Right forelimb (tissue), 1 donor: ENCODE results near the gene GNPTG.
A peak's percentile ranks its signal among the peaks of the same experiment; 100 is the strongest.
"Not testable (repeated sequence)": the region's sequence is repeated elsewhere in the genome, so short reads cannot be mapped to it uniquely, and the experiment has no call there.

Experiments
- DNase-seq: peaks from one replicate; pipeline ENCODE4 v3.0.0-alpha.2; 2018

GNPTG gene

DNA sequence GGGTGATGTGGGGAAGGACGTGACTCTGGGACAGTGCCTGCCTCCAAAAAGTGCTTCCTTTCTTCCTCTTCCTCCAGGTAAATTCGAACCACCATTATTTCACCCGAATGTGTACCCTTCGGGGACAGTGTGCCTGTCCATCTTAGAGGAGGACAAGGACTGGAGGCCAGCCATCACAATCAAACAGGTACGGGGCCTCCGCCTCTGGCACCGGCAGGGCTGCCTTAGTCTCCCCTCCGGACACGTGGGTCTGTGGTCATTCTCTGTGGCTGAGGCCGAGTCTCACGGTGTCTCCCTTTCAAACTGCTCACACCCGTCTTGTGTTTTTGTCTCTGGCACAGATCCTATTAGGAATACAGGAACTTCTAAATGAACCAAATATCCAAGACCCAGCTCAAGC is 31.6 kb upstream of the GNPTG start:
- DNase-seq, result no peak

DNA sequence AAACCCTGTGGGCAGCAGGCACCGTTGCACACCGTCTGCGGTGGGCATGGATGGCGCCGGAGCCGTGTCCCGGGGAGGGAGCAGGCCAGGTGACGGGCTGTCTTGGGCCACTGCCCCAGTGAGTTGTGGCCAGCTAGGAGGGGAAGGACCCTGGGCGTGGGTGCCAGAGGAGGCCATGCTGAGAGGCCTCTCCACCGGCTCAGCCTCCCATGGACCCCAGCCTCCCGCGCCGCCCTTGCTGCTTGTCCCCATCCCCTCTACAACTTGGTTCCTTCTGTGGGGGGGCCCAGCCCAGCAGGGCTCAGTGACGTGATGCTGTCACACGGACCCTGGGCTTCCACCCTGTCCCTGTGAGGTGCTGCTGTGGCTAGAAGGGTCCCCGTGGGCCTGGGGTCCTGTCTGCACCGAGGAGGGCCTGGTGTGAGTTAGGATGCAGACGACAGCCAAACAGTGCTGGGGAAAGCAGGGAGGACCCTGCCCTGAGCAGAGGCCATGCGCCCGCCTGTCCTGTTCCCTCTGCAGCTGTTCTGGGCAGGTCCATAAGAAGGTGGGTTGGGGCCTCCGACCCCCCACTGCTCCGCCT is 31.0 kb upstream of the GNPTG start:
- DNase-seq, result no peak

DNA sequence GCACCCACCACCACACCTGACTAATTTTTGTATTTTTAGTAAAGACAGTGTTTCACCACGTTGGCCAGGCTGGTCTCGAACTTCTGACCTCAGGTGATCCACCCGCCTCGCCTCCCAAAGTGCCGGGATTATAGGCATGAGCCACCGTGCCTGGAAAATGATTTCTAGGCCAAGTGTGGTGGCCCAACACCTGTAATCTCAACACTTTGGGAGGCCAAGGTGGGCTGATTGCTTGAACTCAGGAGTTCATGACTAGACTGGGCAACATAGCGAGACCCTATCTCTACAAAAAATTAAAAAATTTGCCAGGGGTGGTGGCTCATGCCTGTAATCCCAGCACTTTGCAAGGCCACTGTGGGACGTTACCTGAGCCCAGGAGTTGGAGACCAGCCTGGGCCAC is 29.3 kb upstream of the GNPTG start:
- no peak for DNase-seq

DNA sequence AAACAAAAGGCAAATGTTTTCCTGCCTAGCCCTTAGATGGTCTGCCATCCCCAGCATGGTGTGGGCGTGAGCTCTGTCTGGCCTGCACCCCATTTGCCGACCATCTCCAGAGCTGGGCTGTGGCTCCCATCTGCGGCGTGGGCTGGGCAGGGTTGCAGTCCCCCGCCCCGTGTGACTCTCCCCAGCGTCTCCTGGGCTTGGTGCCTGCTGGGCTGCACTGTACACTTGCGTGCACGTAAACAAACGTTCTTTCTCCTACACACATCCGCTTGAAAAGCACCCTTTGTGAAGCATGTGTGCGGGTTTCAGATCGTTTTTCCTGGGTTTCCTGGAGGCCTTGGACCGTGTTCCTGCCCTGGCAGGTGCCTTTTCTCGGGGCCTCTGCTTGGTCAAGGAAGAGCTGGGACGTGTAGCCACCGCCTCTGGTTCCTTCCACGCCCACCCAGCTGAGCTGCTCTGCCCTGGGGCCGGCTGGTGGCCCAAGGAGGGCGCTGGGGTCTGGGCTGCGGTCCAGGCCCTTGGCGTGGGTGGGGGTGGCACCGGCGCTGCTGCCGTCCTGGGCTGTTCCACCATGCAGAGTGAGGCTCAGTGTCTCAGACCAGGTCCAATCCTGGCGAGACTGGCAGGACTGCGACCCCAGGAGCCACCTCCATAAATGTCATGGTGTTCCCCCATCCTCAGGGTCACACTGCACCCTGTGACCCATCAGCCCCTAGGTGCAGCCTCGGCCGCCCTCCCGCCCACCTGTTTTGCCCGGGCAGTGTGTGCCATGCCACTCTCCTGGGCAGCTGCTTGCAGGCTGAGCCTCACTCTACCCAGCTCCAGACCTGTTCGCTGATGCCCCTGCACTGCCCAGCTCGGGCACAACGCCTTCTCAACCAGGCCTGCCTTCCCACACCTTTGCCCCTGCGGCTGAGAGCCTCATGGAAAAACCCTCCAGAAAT is 28.2 kb upstream of the GNPTG start:
- no peak for DNase-seq

DNA sequence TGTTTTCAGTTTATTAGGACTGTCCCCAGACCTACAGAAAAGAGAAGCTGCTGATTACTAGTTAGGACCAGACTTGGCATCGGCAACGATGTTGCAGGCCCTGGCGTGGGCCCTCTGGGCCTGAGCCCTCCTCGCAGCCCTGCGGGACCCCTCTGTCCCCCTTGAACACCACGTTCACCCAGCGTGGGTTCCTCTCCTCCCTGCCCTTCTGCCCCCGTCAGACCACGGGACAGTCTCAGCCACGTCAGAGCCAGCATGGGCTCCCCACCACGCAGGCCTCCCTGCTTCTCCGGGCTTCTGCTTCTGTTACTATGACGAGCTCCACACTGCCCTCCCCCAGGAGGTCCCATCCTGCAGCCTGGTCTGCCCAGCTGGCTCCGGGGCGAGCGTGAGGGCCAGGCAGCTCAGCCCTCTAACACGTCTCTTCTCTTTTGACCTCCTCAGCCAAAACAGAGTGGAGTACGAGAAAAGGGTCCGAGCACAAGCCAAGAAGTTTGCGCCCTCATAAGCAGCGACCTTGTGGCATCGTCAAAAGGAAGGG is 27.4 kb upstream of the GNPTG start:
- no peak for DNase-seq

DNA sequence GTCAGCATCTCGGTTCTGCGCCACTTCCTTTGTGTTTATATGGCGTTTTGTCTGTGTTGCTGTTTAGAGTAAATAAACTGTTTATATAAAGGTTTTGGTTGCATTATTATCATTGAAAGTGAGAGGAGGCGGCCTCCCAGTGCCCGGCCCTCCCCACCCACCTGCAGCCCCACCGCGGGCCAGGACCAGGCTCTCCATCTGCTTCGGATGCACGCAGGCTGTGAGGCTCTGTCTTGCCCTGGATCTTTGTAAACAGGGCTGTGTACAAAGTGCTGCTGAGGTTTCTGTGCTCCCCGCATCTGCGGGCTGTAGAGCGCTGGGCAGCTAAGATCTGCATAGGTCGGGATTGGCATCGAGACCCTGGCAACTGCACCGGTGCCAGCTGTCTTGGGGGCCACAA is 26.5 kb upstream of the GNPTG start:
- DNase-seq, result no peak

DNA sequence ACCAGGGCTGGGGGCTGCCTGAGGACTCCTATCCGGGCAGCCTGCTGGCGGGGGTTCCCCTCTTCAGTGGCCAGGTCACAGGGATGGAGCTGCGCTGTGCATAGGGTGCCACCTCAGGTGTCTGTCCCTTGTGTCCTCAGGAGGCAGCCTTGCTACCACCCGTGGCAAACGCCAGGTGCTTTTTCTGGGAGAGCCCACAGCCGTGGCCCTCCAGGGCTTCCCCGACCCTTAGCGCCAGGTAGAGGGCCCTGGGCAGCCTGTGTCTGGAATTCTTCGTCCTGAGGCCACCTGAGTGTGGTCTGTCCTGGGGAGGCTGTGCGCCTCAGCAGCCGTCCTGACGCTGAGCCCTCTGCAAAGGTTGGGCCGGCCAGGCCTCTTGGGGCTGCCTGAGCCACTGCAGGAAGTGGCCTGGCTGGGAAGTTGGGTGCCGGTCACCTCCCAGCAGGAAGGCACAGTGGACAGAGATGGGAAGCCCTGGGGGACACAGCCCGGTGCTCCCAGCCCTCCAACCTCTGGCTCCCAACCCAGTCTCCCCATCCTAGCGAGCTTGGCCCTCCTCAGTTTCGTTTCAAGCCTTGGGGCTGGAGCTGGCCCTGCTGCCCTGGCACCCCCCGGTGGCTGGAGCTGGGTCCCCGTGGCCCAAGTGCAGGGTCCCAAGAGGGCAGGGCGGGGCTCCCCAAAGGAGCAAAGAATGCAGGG is 25.9 kb upstream of the GNPTG start:
- no peak for DNase-seq

DNA sequence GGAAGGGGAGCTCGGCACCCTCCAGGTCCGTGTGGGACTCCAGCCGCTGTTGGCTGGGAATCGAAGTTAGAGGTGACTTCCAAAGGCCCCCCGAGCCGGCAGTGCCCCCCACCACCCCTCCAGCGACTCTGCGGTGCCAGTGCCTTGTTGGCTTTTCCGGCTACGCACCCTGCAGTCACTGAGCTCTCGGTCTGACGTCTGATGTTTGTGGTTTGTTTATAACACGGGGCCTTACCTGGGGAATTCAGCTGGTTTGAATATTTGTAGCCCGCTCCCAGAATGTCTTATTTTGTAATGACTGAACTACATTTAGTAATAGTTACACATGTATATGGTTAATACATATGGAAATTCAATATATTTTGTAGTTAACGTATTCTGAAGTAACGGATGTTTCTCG is 25.3 kb upstream of the GNPTG start:
- no peak for DNase-seq

DNA sequence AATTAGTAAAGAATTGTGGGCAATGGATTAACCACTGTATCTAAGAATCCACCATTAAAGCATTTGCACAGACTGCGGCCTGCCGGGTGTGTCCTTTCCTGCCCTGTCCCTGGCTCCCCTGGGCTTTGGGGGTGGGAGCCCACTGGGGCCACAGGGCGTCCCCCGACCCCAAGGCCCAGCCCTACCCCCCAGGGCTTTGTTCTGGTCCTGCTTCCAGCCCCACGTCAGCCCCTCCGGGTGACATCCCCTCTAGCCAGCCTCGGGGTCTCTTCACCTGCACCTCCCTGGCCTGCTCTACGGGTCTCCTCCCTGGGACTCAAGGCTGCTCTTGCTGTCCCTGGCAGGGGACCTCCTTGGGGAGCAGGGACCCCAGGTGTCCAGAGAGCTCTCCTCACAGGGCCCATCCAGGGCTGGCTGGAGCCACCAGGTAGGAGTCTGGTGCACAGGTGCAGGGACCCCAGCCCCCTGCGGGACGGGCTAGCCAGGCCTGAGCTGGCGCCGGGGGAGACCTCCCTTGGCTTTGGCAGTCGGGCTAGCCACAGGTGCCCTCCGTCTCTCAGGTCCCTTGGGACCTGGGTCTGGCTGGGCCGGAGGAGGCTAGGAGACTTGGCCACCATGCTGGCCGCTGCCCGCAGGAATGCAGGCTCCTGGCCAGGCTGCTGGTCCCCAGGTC is 24.6 kb upstream of the GNPTG start:
- DNase-seq, result no peak

DNA sequence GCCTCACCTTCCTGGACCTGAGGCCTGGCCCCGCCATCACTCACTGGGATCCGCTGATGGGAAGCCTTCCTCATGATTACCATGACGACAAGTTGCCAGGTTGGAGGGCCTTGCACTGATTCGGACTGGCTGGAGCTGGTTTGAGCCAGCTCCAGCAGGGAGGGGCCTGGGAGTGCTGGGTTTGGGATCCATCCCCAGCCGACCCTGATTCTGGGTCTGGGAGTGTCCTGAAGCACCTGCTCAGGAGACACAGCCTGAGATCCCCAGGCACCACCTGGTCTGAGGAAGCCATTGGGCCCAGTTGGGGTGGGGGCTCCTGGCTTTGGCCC is 24.1 kb upstream of the GNPTG start:
- no peak for DNase-seq

DNA sequence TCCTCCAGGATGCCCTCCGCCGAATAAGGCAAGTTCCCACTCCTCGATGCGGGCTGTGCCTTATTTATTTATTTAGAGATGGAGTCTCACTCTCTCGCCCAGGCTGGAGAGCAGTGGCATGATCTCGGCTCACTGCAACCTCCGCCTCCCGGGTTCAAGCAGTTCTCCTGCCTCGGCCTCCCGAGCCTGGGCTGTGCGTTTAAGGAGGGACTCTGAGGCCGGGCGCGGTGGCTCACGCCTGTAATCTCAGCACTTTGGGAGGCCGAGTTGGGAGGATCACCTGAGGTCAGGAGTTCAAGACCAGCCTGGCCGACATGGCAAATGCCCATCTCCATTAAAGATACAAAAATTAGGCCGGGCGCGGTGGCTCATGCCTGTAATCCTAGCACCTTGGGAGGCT is 23.6 kb upstream of the GNPTG start:
- DNase-seq, result not testable (repeated sequence)

DNA sequence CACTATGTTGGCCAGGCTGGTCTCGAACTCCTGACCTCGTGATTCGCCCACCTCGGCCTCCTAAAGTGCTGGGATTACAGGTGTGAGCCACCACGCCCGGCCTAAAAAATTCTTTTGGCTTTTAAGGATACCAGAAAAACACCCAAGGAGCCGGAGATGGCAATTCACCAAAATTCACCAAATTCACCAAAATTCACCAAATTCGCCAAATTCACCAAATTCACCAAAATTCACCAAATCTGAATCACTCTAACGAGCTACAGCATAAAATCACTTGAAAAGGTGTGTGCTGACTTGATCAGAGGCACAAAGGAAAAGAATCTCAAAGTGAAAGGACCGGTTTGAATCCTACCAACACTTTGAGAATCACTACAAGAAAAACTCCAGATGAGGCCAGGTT is 22.8 kb upstream of the GNPTG start:
- not testable (repeated sequence) for DNase-seq

DNA sequence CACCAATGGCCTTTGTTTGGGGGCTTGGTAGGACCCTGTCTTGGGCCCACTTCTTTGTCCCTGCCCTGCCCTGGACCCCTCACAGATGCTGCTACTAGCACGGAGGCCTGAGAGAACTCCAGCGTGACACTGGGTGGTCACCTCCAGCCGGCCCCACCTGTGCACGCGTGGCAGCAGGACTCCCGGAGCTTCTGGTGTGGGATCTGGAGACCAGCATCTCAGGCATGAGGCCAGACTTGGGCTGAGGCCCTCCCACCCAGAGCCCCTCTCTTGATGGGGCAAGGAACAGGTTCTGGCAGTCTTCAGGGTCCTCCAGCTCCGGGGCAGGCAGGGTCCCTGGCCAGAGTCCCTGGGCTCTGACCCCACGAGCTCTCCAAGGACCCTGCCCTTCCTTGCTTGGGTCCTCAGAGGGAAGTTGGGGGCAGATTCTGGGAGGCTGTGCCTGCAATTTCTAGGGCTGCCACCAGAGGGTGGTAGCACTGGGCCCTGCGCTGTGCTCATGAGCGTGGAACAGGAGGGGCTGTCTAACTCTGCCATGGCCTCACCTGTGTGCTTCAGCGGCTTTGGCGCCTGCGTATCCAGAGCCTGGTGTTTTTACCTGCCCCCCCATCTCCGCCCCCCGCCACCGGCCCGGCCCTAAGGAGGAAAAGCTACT is 21.3 kb upstream of the GNPTG start:
- no peak for DNase-seq

DNA sequence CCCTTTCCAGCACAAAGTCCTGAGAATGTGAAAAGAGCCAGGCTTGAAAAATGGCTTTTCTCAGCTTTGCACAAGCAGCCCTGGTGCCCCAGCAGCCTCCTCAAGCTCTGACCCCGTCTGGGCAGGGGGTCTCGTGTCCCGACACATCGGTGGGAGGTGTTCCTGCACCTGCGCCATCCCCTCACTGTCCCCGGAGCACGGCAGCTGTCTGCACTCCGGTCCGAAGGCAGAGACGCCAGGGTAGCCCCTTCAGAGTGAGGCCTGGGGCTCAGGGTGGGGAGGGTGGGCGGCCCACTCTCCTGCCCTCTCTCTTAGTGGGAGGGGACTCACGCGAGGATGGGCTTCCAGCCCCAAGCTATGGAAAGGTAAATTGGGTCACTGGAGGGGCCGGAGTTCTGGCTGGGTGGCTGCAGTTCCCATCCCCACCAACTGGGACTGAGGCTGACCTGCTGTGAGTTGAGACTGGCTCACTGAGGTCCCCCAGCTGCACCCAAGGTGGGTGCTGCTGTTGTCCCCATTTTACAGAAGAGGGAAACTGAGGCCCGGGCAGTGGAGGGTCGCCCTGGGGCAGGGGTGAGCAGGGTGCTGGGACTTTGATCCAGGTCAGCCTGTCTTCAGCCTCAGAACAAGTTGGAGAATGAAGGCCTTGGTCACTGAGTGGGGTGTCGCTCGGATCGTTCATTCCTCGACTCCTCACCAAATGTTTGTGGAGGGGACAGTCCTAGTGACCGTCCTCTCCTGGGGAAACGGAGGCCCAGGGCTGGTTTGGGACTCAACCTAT is 20.6 kb upstream of the GNPTG start:
- DNase-seq, result no peak

DNA sequence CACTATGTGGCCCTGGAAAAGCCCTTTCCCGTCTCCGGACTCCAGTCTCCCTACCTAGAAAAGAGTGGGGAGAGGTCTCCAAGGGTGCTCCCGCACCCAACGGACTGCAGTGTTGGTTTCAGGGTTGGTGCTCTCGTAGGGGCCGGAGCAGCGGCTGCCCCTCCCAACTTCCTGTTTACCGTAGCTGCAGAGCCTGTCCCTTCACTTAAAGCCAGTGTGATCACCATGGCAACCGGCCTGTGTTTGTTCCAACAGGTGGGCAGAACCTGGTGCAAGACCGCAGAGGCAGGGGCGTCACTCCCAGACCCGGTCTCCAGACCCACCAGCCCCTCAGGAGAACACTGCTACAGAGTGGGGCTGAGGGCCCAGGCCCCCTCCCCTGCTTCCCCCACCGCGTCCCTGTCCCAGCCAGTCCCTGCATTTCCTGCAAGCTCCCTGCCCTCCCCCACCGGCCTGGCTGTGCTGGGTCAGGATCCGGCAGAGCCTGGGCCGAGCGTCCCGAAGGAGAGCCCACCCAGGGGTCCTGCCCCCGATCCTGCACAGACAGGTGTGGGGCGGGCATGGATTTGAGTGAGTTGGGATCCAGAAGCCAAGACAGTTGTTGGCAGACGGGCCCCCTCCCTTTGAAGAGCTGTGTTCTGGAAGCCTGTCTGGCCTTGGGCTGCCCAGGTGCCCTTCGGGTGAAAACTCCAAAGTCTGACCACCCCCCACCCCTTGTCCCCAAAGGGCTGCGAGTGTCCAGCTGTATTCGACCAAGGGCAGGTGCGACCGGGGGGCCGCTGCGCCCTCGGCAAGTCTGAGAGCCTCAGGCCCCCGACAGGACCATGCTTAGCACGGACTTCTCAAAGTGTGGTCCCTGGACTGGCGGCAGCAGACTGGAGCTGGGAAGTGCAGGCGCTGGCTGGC is 19.8 kb upstream of the GNPTG start:
- DNase-seq, result peak; percentile 65

DNA sequence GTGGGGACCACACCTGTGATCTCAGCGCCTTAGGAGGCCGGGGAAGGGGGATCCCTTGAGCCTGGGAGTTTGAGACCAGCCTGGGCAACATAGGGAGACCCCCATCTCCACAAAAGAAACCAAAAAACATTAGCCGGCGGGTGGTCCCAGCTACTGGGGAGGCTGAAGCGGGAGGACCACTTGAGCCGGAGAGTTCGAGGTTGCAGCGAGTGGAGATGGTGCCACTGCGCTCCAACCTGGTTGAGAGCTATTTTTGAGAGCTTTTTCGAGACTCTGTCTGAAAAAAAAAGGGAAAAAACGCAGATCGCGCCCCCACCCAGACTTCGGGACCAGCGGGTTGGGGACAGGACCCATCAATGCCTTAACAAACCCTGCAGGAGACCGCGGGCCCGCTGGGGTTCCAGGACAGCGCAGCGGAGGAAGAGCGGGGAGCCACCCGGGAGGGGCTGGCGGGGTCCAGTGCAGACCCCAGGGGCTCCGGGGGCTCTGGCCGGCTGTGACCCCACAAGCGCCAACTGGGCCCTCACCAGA is 19.0 kb upstream of the GNPTG start:
- DNase-seq, result no peak

DNA sequence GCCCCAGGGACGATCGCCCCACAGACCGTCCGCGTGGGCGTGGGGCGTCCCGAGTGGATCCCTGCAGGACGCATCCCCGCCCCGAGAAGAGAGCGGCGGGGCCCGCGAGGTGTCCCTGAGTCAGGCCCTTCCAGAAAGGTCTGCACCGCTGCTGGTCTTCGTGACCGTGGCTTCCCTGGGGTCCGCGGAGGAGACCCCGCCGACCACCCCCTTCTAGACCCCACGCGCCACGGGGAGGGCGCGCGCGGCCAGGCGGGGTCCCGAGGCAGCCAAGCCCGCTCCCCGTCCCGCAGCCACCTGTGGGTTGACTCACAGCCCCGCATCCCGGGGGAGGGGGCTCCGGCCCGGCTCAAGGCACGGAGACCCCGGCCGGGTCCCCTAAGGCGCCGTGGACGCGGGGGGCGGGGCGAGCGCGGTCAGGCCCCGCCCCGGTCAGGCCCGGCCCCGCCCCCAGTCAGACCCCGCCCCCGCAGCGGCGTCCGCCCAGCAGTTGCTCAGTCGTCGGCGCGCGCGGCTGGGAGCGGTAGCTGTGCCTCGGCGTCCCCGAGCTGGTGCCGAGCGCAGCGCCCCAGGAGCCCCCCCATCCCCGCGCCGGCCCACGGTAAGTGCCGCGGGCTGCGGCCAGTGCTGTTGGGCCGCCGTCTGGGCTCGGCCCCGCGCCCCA is 18.4 kb upstream of the GNPTG start, which contains the start of gene BAIAP3:
Gene BAIAP3 (plus strand): TSS at position 497 of the 664 bp plus-strand sequence. CDS start 4,905 bp downstream, outside the sequence.
- DNase-seq, result no peak

DNA sequence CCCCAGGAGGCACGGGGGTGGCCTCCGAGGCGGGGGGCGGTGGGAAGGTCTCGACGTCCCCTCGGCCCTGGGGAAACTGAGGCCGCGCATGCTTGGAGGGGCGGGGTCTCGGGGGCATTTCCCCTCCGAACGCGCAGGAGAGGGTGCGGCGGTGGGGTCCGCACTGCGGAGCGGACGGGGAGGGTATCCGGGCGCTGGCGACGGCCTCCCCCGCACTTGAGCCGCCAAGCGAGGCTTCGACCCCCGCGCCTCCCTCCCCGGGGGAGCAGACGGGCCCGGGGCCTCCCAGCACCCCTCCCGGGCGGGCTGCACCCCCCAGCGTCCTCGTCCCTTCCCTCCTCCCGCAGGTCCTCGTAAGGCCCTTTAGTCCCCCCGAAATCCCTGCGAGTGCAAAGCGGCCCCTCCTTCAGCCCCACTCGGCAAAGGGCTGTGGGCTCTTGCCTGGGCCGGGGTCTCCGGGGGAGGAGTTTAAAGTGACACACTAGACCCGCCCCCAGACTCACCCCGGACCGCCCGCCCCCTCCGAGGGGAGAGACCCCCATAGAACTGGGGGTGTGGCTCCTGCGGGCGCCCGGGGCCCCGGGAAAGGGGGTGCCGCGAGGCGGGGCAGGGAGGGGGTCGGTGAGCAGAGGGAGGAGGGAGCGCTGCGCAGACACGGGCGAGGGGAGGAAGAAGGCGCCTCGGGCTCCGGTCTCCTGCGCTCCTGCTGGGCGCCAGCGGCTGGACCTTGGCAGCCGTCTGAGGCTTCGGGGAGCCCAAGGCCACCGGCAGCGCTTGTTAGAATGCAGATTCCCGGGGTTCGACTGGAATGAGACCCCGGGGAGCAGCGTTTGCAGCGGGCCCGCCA is 17.7 kb upstream of the GNPTG start:
- DNase-seq, result no peak

DNA sequence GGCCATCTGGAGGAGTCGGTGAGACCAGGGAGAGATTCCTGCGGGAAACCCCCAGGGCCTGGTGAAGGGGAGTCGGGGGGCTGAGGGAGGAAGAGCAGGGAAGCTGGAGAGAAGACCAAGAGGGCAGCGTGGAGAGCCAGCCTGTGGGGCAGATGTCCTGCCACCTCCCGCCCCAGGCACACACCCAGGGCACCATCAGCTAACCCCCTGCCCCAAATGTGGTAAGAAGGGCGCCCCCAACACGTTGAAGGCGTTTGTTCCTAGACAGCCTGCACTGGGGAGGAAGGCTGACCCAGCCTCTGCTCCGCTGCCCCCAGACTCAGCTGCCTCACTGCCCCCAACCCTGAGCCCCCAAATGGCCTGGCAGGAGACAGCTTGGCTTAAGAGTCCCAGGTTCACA is 17.0 kb upstream of the GNPTG start:
- no peak for DNase-seq
